Measurements from ENCODE around the gene ADAMTS2. TPM values are rescaled to one million over a fixed set of nuclear protein-coding genes. Genes with fewer than 3 reads are reported as not detected.

Gene ADAMTS2
- total and polyA plus RNA-seq, 5 donors from 2014 or later, result 0.03 TPM; not detected in 4

DNA sequence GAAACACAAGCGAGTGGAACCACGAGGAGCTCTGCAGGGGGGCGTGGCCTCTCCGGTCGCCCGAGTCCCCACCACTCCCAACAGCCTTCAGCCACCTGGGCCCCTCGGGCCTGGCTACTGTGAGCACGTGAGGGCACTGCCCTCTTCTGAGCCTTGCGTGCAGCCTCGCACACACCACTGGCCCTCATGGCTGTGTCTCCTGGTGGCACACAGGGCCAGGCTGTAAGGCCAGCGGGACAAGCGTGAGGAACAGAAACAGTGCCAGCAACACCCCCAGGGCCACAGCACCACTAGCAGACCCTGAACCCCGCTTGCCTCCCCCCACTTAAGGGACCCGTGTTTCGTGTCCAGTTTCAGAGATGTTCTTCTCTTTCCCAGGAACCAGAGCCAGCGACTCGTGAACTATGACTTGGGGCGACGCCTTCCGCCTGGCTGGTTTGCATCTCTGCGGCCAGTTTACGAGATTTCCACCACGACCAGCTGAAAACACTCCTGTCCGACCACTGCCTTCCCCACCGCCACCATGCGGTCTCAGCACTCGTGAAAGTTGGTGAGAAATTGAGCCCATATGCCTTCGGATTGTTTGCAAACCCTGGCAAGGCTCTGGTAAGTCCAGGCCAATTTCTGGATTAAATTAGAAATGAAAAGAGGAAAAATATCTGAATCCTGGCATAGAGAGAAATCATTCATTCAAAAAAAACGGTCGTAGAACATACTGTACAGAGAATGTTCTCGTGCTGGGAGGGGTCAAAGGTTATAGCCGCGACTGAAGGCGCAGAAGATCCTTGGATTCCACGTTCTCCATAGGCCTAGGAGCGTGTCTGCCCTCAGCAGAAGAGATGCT lies 149.5 kb downstream of the ADAMTS2 start:
- H3K4me3 Mint-ChIP-seq, result no peak overlapping the region
- Histone ChIP-seq H3K36me3 (ENCODE audit: control insufficient read depth, insufficient read depth, low read length) (no peaks in the 10 kb centered on the region), H3K27ac (ENCODE audit: insufficient read depth, low read length, poor library complexity, severe bottlenecking) (no peak overlapping the region), H3K9me3 (ENCODE audit: control insufficient read depth in 2 of 2, low read length in 2 of 2) (no peaks in the 10 kb centered on the region), H3K27me3 (ENCODE audit: control insufficient read depth, insufficient read depth, low read length) (no peaks in the 10 kb centered on the region), H3K4me3 (ENCODE audit: low read depth, low read length) (no peak overlapping the region), H3K4me1 (ENCODE audit: control insufficient read depth, insufficient read depth, low read length, poor library complexity, severe bottlenecking) (no peaks in the 10 kb centered on the region)
- DNase-seq (no peak), ATAC-seq (ENCODE audit: low read depth in 2 of 2) (no peak)
- no peak overlapping the region for H3K27ac Mint-ChIP-seq
- no peaks in the 10 kb centered on the region for H3K27me3 Mint-ChIP-seq
- no peaks in the 10 kb centered on the region for H3K36me3 Mint-ChIP-seq
- no peaks in the 10 kb centered on the region for H3K9me3 Mint-ChIP-seq
- H3K4me1 Mint-ChIP-seq, result no peaks in the 10 kb centered on the region

GRCh38 chr5:179194941-179195381 lies 150.3 kb downstream of the ADAMTS2 start:
- H3K27ac Mint-ChIP-seq, result no peak overlapping the region
- peaks cover 0 to 1% (median 0%) of the 10 kb centered on the region in 7 donors for H3K9me3 Mint-ChIP-seq
- DNase-seq, result no peak
- H3K27me3 Mint-ChIP-seq, result no peaks in the 10 kb centered on the region
- no peak overlapping the region for H3K4me3 ChIP-seq (ENCODE audit: low read depth, low read length)
- no peaks in the 10 kb centered on the region for H3K4me1 ChIP-seq (ENCODE audit: control insufficient read depth, insufficient read depth, low read length, poor library complexity, severe bottlenecking)
- no peak for ATAC-seq (ENCODE audit: low read depth in 2 of 2)
- no peak overlapping the region for H3K27ac ChIP-seq (ENCODE audit: insufficient read depth, low read length, poor library complexity, severe bottlenecking)
- no peaks in the 10 kb centered on the region for H3K36me3 ChIP-seq (ENCODE audit: control insufficient read depth, insufficient read depth, low read length)
- H3K9me3 ChIP-seq (ENCODE audit: control insufficient read depth in 2 of 2, low read length in 2 of 2), result no peaks in the 10 kb centered on the region
- no peaks in the 10 kb centered on the region for H3K27me3 ChIP-seq (ENCODE audit: control insufficient read depth, insufficient read depth, low read length)
- H3K36me3 Mint-ChIP-seq, result no peaks in the 10 kb centered on the region
- H3K4me1 Mint-ChIP-seq, result no peaks in the 10 kb centered on the region
- H3K4me3 Mint-ChIP-seq, result no peak overlapping the region

GRCh38 chr5:179194201-179194910 lies 150.9 kb downstream of the ADAMTS2 start:
- no peak overlapping the region for H3K4me3 Mint-ChIP-seq
- Histone ChIP-seq H3K9me3 (ENCODE audit: control insufficient read depth in 2 of 2, low read length in 2 of 2) (no peaks in the 10 kb centered on the region), H3K27ac (ENCODE audit: insufficient read depth, low read length, poor library complexity, severe bottlenecking) (no peak overlapping the region), H3K27me3 (ENCODE audit: control insufficient read depth, insufficient read depth, low read length) (no peaks in the 10 kb centered on the region), H3K4me3 (ENCODE audit: low read depth, low read length) (no peak overlapping the region), H3K4me1 (ENCODE audit: control insufficient read depth, insufficient read depth, low read length, poor library complexity, severe bottlenecking) (no peaks in the 10 kb centered on the region), H3K36me3 (ENCODE audit: control insufficient read depth, insufficient read depth, low read length) (no peaks in the 10 kb centered on the region)
- DNase-seq, result no peak
- no peaks in the 10 kb centered on the region for H3K27me3 Mint-ChIP-seq
- H3K9me3 Mint-ChIP-seq, result peaks cover 0 to 1% (median 0%) of the 10 kb centered on the region in 7 donors
- no peaks in the 10 kb centered on the region for H3K4me1 Mint-ChIP-seq
- H3K27ac Mint-ChIP-seq, result no peak overlapping the region
- no peak for ATAC-seq (ENCODE audit: low read depth in 2 of 2)
- no peaks in the 10 kb centered on the region for H3K36me3 Mint-ChIP-seq

DNA sequence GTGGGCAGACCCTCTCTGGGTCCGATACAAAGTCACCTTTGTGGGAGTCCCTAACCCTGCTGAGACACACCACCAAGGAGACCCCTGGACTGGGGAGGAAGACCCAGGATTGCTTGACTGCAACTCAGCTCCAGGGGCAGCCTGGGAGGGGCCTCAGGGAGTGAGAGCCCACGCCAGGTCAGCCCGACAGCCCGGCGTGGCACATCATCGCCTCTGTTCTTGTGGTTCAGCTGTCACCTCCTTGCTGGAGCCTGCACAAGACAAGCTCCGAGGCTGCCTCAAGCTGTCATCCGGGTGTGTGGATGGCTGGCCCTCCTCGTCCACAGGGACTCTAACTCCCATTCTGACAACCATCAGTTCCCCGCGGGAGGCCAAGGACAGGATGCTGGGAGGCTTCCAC lies 151.5 kb downstream of the ADAMTS2 start:
- no peaks in the 10 kb centered on the region for H3K4me1 Mint-ChIP-seq
- Histone ChIP-seq H3K27ac (ENCODE audit: insufficient read depth, low read length, poor library complexity, severe bottlenecking) (no peak overlapping the region), H3K9me3 (ENCODE audit: control insufficient read depth in 2 of 2, low read length in 2 of 2) (no peaks in the 10 kb centered on the region), H3K4me1 (ENCODE audit: control insufficient read depth, insufficient read depth, low read length, poor library complexity, severe bottlenecking) (no peaks in the 10 kb centered on the region), H3K27me3 (ENCODE audit: control insufficient read depth, insufficient read depth, low read length) (no peaks in the 10 kb centered on the region), H3K36me3 (ENCODE audit: control insufficient read depth, insufficient read depth, low read length) (no peaks in the 10 kb centered on the region), H3K4me3 (ENCODE audit: low read depth, low read length) (no peak overlapping the region)
- H3K27ac Mint-ChIP-seq, result no peak overlapping the region
- H3K4me3 Mint-ChIP-seq, result no peak overlapping the region
- ATAC-seq (ENCODE audit: low read depth in 2 of 2), result no peak
- no peaks in the 10 kb centered on the region for H3K36me3 Mint-ChIP-seq
- no peak for DNase-seq
- peaks cover 0 to 1% (median 0%) of the 10 kb centered on the region in 7 donors for H3K9me3 Mint-ChIP-seq
- no peaks in the 10 kb centered on the region for H3K27me3 Mint-ChIP-seq

DNA sequence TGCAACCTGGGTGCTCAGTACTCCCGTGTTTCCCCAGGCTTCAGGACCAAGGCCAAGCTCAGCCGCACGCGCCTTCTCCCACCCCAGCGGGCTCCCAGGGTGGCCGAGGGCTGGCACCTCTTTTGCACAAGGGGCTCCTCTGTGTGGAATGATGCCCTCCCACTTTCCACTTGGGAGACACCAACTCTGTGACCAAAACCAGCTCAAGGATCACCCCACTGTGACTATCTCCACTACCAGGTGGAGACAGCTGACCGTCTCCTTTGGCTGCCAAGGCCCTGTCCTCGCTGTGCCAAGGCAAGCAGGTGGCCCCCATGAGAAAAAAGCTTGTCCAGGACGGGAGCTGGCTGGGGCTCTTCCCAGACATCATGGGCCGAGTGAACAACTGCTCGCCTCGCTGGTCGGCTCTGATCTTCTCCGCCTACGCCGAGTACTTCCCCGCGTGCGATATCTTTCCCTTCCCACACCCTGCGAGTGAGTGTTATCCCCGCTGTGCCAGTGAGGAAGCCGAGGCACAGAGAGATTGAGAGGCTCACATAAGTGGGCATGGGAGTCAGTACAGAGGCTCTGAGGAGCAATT lies 152.3 kb downstream of the ADAMTS2 start:
- H3K9me3 Mint-ChIP-seq, result peaks cover 0 to 1% (median 0%) of the 10 kb centered on the region in 7 donors
- no peaks in the 10 kb centered on the region for H3K4me1 Mint-ChIP-seq
- no peaks in the 10 kb centered on the region for H3K27me3 Mint-ChIP-seq

GRCh38 chr5:179192185-179192890 lies 152.9 kb downstream of the ADAMTS2 start:
- no peaks in the 10 kb centered on the region for H3K4me1 Mint-ChIP-seq
- no peak overlapping the region for H3K27ac Mint-ChIP-seq

More for the DNA sequence above, 152.3 kb downstream of the ADAMTS2 start:
- ATAC-seq (ENCODE audit: low read depth in 2 of 2) (no peak), DNase-seq (no peak)
- Mint-ChIP-seq H3K36me3 (no peaks in the 10 kb centered on the region), H3K27ac (no peak overlapping the region), H3K4me3 (no peak overlapping the region)
- Histone ChIP-seq H3K27ac (ENCODE audit: insufficient read depth, low read length, poor library complexity, severe bottlenecking) (no peak overlapping the region), H3K27me3 (ENCODE audit: control insufficient read depth, insufficient read depth, low read length) (no peaks in the 10 kb centered on the region), H3K4me1 (ENCODE audit: control insufficient read depth, insufficient read depth, low read length, poor library complexity, severe bottlenecking) (no peaks in the 10 kb centered on the region), H3K4me3 (ENCODE audit: low read depth, low read length) (no peak overlapping the region), H3K9me3 (ENCODE audit: control insufficient read depth in 2 of 2, low read length in 2 of 2) (no peaks in the 10 kb centered on the region), H3K36me3 (ENCODE audit: control insufficient read depth, insufficient read depth, low read length) (no peaks in the 10 kb centered on the region)

GRCh38 chr5:179191506-179192184 lies 153.6 kb downstream of the ADAMTS2 start:
- no peaks in the 10 kb centered on the region for H3K27me3 ChIP-seq (ENCODE audit: control insufficient read depth, insufficient read depth, low read length)
- ATAC-seq (ENCODE audit: low read depth in 2 of 2) (no peak), DNase-seq (no peak)
- no peaks in the 10 kb centered on the region for H3K36me3 Mint-ChIP-seq
- H3K36me3 ChIP-seq (ENCODE audit: control insufficient read depth, insufficient read depth, low read length), result no peaks in the 10 kb centered on the region
- H3K4me3 ChIP-seq (ENCODE audit: low read depth, low read length), result no peak overlapping the region
- no peaks in the 10 kb centered on the region for H3K9me3 ChIP-seq (ENCODE audit: control insufficient read depth in 2 of 2, low read length in 2 of 2)
- no peak overlapping the region for H3K27ac Mint-ChIP-seq
- no peaks in the 10 kb centered on the region for H3K4me1 Mint-ChIP-seq
- H3K4me1 ChIP-seq (ENCODE audit: control insufficient read depth, insufficient read depth, low read length, poor library complexity, severe bottlenecking), result no peaks in the 10 kb centered on the region
- no peak overlapping the region for H3K27ac ChIP-seq (ENCODE audit: insufficient read depth, low read length, poor library complexity, severe bottlenecking)
- no peaks in the 10 kb centered on the region for H3K27me3 Mint-ChIP-seq
- no peak overlapping the region for H3K4me3 Mint-ChIP-seq
- H3K9me3 Mint-ChIP-seq, result peaks cover 0 to 1% (median 0%) of the 10 kb centered on the region in 7 donors

More at GRCh38 chr5:179192185-179192890, 152.9 kb downstream of the ADAMTS2 start:
- ATAC-seq (ENCODE audit: low read depth in 2 of 2), result no peak
- Histone ChIP-seq H3K4me3 (ENCODE audit: low read depth, low read length) (no peak overlapping the region), H3K4me1 (ENCODE audit: control insufficient read depth, insufficient read depth, low read length, poor library complexity, severe bottlenecking) (no peaks in the 10 kb centered on the region), H3K36me3 (ENCODE audit: control insufficient read depth, insufficient read depth, low read length) (no peaks in the 10 kb centered on the region), H3K27ac (ENCODE audit: insufficient read depth, low read length, poor library complexity, severe bottlenecking) (no peak overlapping the region), H3K9me3 (ENCODE audit: control insufficient read depth in 2 of 2, low read length in 2 of 2) (no peaks in the 10 kb centered on the region), H3K27me3 (ENCODE audit: control insufficient read depth, insufficient read depth, low read length) (no peaks in the 10 kb centered on the region)
- no peak for DNase-seq
- peaks cover 0 to 1% (median 0%) of the 10 kb centered on the region in 7 donors for H3K9me3 Mint-ChIP-seq
- H3K36me3 Mint-ChIP-seq, result no peaks in the 10 kb centered on the region
- H3K27me3 Mint-ChIP-seq, result no peaks in the 10 kb centered on the region
- no peak overlapping the region for H3K4me3 Mint-ChIP-seq

All from CD4-positive, CD25-positive, alpha-beta regulatory T cell (primary cell).